Body of pancreas (tissue), 4 donors: ENCODE results near the gene CHRNA10.

Source experiments
- POLR2A ChIP-seq, 3 donors: fragments of 450-650 bp; IDR thresholded peaks; one replicate each; pipeline ENCODE4 v1.6.1; 2016; ENCODE audit warnings: antibody characterized with exemption in 3 of 3, mild to moderate bottlenecking in 2 of 3
- TF ChIP-seq, protein P1 (sequence below), 7 experiments: fragments of 450-650 bp in 4 of 7; fragments of 200-600 bp in 3 of 7; sonication (generic) in 3 of 7; IDR thresholded peaks; one replicate each; pipeline ENCODE4 v1.5.1; 2016 to 2019; ENCODE audit warnings: antibody characterized with exemption in 7 of 7

- TF ChIP-seq, protein P1, sequence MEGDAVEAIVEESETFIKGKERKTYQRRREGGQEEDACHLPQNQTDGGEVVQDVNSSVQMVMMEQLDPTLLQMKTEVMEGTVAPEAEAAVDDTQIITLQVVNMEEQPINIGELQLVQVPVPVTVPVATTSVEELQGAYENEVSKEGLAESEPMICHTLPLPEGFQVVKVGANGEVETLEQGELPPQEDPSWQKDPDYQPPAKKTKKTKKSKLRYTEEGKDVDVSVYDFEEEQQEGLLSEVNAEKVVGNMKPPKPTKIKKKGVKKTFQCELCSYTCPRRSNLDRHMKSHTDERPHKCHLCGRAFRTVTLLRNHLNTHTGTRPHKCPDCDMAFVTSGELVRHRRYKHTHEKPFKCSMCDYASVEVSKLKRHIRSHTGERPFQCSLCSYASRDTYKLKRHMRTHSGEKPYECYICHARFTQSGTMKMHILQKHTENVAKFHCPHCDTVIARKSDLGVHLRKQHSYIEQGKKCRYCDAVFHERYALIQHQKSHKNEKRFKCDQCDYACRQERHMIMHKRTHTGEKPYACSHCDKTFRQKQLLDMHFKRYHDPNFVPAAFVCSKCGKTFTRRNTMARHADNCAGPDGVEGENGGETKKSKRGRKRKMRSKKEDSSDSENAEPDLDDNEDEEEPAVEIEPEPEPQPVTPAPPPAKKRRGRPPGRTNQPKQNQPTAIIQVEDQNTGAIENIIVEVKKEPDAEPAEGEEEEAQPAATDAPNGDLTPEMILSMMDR (IDR thresholded peaks at IDR 0.05) = no peak
- no peak for TF ChIP-seq POLR2A (IDR thresholded peaks at IDR 0.05)
Measured at GRCh38 chr11:3684129-3684818, 13.1 kb upstream of the CHRNA10 start.
